GM12878 (cell line): Measurements from ENCODE around the gene ADAM19. TPM values are rescaled to one million over a fixed set of nuclear protein-coding genes. Genes with fewer than 3 reads are reported as not detected.

Experiments
- ATAC-seq: fragments of 200-7000 bp; cut with Tn5 transposase; 3 replicates; pipeline ENCODE4 v1.9.1; 2020; ENCODE audit warnings: mild to moderate bottlenecking, moderate library complexity
- BruUV-seq: library from RNA; stranded (reverse); fragments of 400-500 nt; replicated peaks from 2 replicates; lab custom pipeline; 2021; lab: Mats Ljungman, UMichigan
- CTCF ChIA-PET: fragments of 300-600 bp; sonication (Branson Sonifier 250); formaldehyde crosslinking; extraction: SDS; loops from one replicate; lab custom pipeline; 2021; ENCODE audit warnings: inconsistent platforms; lab: Yijun Ruan, JAX
- POLR2A ChIA-PET: fragments of 350-600 bp; formaldehyde crosslinking; extraction: SDS; loops from one replicate; lab custom pipeline; 2021; ENCODE audit warnings: inconsistent platforms; lab: Charles Lee
- RAD21 ChIA-PET: fragments of 300-600 bp; sonication (Branson Sonifier 250); formaldehyde crosslinking; loops from one replicate; lab custom pipeline; 2023; ENCODE audit warnings: antibody characterized with exemption; ENCODE audit not compliant: unreplicated experiment; lab: Charles Lee
- SMC1A ChIA-PET: fragments of 300-600 bp; sonication (Branson Sonifier 250); formaldehyde crosslinking; loops from one replicate; lab custom pipeline; 2023; ENCODE audit not compliant: unreplicated experiment, uncharacterized antibody; lab: Charles Lee
- DNase-seq: peaks from one replicate; pipeline ENCODE4 v3.0.0-alpha.2; 2011; ENCODE audit warnings: low read depth, low spot score
- FAIRE-seq: peaks from 3 replicates; lab custom pipeline; 2011; peaks lifted over from hg19 to GRCh38; lab: Jason Lieb, UNC
- H2AFZ ChIP-seq: 2 replicates; pipeline ENCODE4 v1.6.0; 2011; ENCODE audit warnings: low read depth, low read length, control low read depth; ENCODE audit not compliant: control insufficient read depth
- H3K27ac ChIP-seq: 2 replicates; pipeline ENCODE4 v1.5.1; 2011; ENCODE audit warnings: control low read depth; ENCODE audit not compliant: control insufficient read depth, insufficient read depth
- H3K27me3 ChIP-seq, 2 experiments: replicated peaks in 1 of 2; 2 replicates each; pipeline versions ENCODE4 v1.6.0 to v1.6.1; 2011; ENCODE audit warnings: low read length in 1 of 2; ENCODE audit not compliant: control insufficient read depth in 2 of 2, insufficient read depth in 2 of 2
- H3K36me3 ChIP-seq, 2 experiments: 2 replicates each; pipeline ENCODE4 v1.5.1; 2011; ENCODE audit warnings: low read length in 1 of 2; ENCODE audit not compliant: control insufficient read depth in 2 of 2, insufficient read depth in 2 of 2
- H3K4me1 ChIP-seq: 2 replicates; pipeline ENCODE4 v1.6.1; 2011; ENCODE audit warnings: mild to moderate bottlenecking, low read length, moderate library complexity, mixed read lengths; ENCODE audit not compliant: control insufficient read depth, insufficient read depth
- H3K4me2 ChIP-seq: 2 replicates; pipeline ENCODE4 v1.6.0; 2011; ENCODE audit warnings: control low read depth; ENCODE audit not compliant: control insufficient read depth, insufficient read depth
- H3K4me3 ChIP-seq: fragments of 200-600 bp; sonication (generic); 2 replicates; pipeline ENCODE4 v1.5.1; 2016
- H3K79me2 ChIP-seq: 2 replicates; pipeline ENCODE4 v1.6.0; 2011; ENCODE audit warnings: low read length; ENCODE audit not compliant: control insufficient read depth, insufficient read depth
- H3K9ac ChIP-seq: 2 replicates; pipeline ENCODE4 v1.8.0; 2011; ENCODE audit warnings: low read length, control low read depth, mixed read lengths; ENCODE audit not compliant: control insufficient read depth, insufficient read depth
- H3K9me3 ChIP-seq: replicated peaks from 3 replicates; pipeline ENCODE4 v1.5.1; 2011; ENCODE audit warnings: mild to moderate bottlenecking, low read length; ENCODE audit not compliant: control insufficient read depth, insufficient read depth
- H4K20me1 ChIP-seq: 2 replicates; pipeline ENCODE4 v1.6.0; 2011; ENCODE audit not compliant: control insufficient read depth, insufficient read depth
- HDAC6 ChIP-seq: fragments of 200-600 bp; sonication (generic); IDR thresholded peaks from one replicate; pipeline ENCODE4 v1.8.0; 2017; ENCODE audit warnings: antibody characterized with exemption; ENCODE audit not compliant: unreplicated experiment
- JUNB ChIP-seq: IDR thresholded peaks from 2 replicates; pipeline ENCODE4 v1.6.1; 2016; ENCODE audit warnings: antibody characterized with exemption, mild to moderate bottlenecking
- LARP7 ChIP-seq: fragments of 450-650 bp; IDR thresholded peaks from 2 replicates; pipeline ENCODE4 v1.6.1; 2017; ENCODE audit warnings: mild to moderate bottlenecking
- NFYB ChIP-seq: IDR thresholded peaks from 2 replicates; pipeline ENCODE4 v1.6.1; 2011; ENCODE audit warnings: low read depth, mild to moderate bottlenecking, low read length, improper control_type of control experiment, moderate library complexity; ENCODE audit not compliant: insufficient read depth
- POU2F2 ChIP-seq: IDR thresholded peaks from 3 replicates; pipeline ENCODE4 v1.6.1; 2011; ENCODE audit warnings: low read depth, mild to moderate bottlenecking, low read length, borderline replicate concordance
- SMARCA5 ChIP-seq: fragments of 450-650 bp; IDR thresholded peaks from 2 replicates; pipeline ENCODE4 v1.6.1; 2017; ENCODE audit warnings: mild to moderate bottlenecking
- TBL1XR1 ChIP-seq: IDR thresholded peaks from 2 replicates; pipeline ENCODE4 v1.6.1; 2012; ENCODE audit warnings: low read depth, low read length, improper control_type of control experiment
- TCF3 ChIP-seq: IDR thresholded peaks from 2 replicates; pipeline ENCODE4 v1.6.1; 2012; ENCODE audit warnings: low read depth, mild to moderate bottlenecking, low read length, borderline replicate concordance; ENCODE audit not compliant: insufficient read depth
- ZNF207 ChIP-seq: fragments of 450-650 bp; IDR thresholded peaks from 2 replicates; pipeline ENCODE4 v1.6.1; 2014; ENCODE audit warnings: antibody characterized with exemption, mild to moderate bottlenecking, borderline replicate concordance
- ZNF622 ChIP-seq: fragments of 450-650 bp; IDR thresholded peaks from 2 replicates; pipeline ENCODE4 v1.6.1; 2017; ENCODE audit warnings: mild to moderate bottlenecking, inconsistent platforms
- WGBS: methylation state at CpG from one replicate; pipeline ENCODE4 v1.1.6; 2016; ENCODE audit warnings: low lambda C conversion rate; ENCODE audit not compliant: insufficient replicate concordance, insufficient coverage; ENCODE audit errors: missing lambda C conversion rate; 5-methylcytosine and 5-hydroxymethylcytosine counted together
- in situ Hi-C: fragments of 300-500 bp; cut with MboI; formaldehyde crosslinking; loops from 9 replicates; pipeline ENCODE4 v1.14.3; 2018; ENCODE audit warnings: mixed read lengths
- intact Hi-C: fragments of 100-400 bp; cut with micrococcal nuclease; formaldehyde crosslinking; loops from one replicate; pipeline ENCODE4 v1.14.2; 2022; ENCODE audit not compliant: unreplicated experiment
- polyA plus RNA-seq, 11 experiments: library from polyadenylated mRNA; depleted of rRNA in 4 of 11; unstranded in 6 of 11; stranded (reverse) in 5 of 11; fragments of >200 nt; fragmentation: Nextera tagmentation in 4 of 11; fragmentation: Illumina TruSeq in 1 of 11; extraction: Ambion mirVana in 4 of 11; extraction: Trizol in 1 of 11; gene quantifications; 1 replicate in 1 of 11; 2 replicates in 10 of 11; pipeline versions ENCODE4 v1.2.1 to v1.2.3, GENCODE V29; 2011 to 2016; ENCODE audit warnings: inconsistent platforms in 2 of 11, missing spikeins in 2 of 11, low read depth in 1 of 11
- total RNA-seq, 4 experiments: library from RNA; depleted of rRNA in 3 of 4; stranded (reverse); fragments of >200 nt in 3 of 4; fragmentation: Illumina TruSeq in 1 of 4; extraction: Trizol in 1 of 4; gene quantifications; 2 replicates each; pipeline versions ENCODE4 v1.2.1 to v1.2.3, GENCODE V29; 2013 to 2021
- TF ChIP-seq, protein P1 (sequence below): fragments of 450-650 bp; IDR thresholded peaks from 2 replicates; pipeline ENCODE4 v1.6.1; 2016; ENCODE audit warnings: mild to moderate bottlenecking
- TF ChIP-seq, protein P2 (sequence below): IDR thresholded peaks from 2 replicates; pipeline ENCODE4 v1.6.1; 2012; ENCODE audit warnings: low read depth, low read length, improper control_type of control experiment
- TF ChIP-seq, protein P3 (sequence below): IDR thresholded peaks from 2 replicates; pipeline ENCODE4 v1.6.1; 2012; ENCODE audit warnings: low read depth, low read length, improper control_type of control experiment
- TF ChIP-seq, protein P4 (sequence below): fragments of 450-650 bp; conservative IDR thresholded peaks from 2 replicates; pipeline ENCODE4 v1.6.1; 2017; ENCODE audit warnings: mild to moderate bottlenecking, moderate library complexity

The ADAM19 gene
- total and polyA plus RNA-seq, 10 of the 15 experiments (the other 5 are each of a cell fraction or from before 2014, with no cell fraction given): 16.0 to 92.8 (median 44.7) TPM

DNA sequence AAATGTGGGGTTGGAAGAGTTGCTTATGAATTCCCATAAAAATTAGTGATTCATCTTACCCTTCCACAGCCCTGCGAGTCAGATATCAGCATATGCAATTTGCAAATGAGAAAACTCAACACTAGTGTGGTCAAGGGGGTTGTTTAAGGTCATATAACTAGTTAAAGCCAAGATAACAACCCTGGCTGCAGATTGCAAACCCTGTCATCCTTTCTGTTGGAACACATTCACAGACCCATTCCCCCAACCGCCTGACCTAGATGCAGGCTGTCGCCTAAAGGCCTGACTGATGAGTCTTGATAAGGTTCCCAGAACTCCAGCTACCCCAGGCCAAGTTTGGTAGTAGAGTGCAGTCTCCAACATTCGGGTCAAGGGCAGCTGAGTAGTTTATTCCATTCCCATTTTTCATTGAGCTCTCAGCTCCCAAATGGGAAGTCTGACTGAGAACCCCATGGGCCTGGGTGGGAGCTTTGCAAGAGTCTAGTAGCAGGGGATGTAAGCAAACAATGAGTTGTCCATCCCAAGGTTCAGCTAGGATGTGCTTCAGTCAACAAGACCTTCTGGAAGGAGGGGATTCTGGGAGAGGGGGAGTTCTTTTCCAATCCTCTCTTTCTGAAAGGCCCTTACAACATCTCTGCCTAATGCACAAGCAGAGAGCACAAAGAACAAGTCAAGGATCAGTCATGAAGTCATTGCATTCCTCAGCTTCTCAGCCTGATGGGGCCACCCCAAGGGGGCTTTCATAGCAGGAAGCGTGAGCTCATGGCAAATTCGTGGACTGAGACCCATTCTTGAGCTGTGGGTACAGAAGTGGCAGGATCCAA, 40.3 kb downstream of the ADAM19 start:
- DNase-seq (no peak), FAIRE-seq (no peak), ATAC-seq (no peak)
- no peak overlapping the region for H3K27ac ChIP-seq
- H4K20me1 ChIP-seq: no peaks in the 10 kb centered on the region
- WGBS: 61% methylated on average over 6 of the region's 6 CpGs
- H3K36me3 ChIP-seq: peaks cover 3 to 15% of the 10 kb centered on the region in 2 experiments; a peak in 3 of 4 replicates
- no peaks in the 10 kb centered on the region for H3K27me3 ChIP-seq
- H3K9ac ChIP-seq: no peak overlapping the region
- intact Hi-C loops (no loop called here), in situ Hi-C loops (no loop called here)
- ChIA-PET CTCF (interaction anchor here (1.8 to 1.9 kb wide), 2 partner anchors 19 to 34 kb away, joined by 3 to 5 read pairs; no protein-coding TSS in a partner anchor), RAD21 (interaction anchor here (0.6 to 0.9 kb wide), 3 partner anchors 15 to 385 kb away, joined by 3 read pairs; no protein-coding TSS in a partner anchor)
- H3K9me3 ChIP-seq: no peaks in the 10 kb centered on the region
- no peak overlapping the region for H3K4me2 ChIP-seq
- no peak overlapping the region for H3K4me3 ChIP-seq
- H3K79me2 ChIP-seq: peaks cover 13% of the 10 kb centered on the region
- TF ChIP-seq, protein P1, sequence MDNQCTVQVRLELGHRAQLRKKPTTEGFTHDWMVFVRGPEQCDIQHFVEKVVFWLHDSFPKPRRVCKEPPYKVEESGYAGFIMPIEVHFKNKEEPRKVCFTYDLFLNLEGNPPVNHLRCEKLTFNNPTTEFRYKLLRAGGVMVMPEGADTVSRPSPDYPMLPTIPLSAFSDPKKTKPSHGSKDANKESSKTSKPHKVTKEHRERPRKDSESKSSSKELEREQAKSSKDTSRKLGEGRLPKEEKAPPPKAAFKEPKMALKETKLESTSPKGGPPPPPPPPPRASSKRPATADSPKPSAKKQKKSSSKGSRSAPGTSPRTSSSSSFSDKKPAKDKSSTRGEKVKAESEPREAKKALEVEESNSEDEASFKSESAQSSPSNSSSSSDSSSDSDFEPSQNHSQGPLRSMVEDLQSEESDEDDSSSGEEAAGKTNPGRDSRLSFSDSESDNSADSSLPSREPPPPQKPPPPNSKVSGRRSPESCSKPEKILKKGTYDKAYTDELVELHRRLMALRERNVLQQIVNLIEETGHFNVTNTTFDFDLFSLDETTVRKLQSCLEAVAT: no peak
- TF ChIP-seq ZNF207 (no peak), TCF3 (no peak), POU2F2 (no peak), SMARCA5 (no peak), TBL1XR1 (no peak), HDAC6 (no peak), NFYB (no peak), ZNF622 (no peak), JUNB (no peak), LARP7 (no peak)
- TF ChIP-seq, protein P2, sequence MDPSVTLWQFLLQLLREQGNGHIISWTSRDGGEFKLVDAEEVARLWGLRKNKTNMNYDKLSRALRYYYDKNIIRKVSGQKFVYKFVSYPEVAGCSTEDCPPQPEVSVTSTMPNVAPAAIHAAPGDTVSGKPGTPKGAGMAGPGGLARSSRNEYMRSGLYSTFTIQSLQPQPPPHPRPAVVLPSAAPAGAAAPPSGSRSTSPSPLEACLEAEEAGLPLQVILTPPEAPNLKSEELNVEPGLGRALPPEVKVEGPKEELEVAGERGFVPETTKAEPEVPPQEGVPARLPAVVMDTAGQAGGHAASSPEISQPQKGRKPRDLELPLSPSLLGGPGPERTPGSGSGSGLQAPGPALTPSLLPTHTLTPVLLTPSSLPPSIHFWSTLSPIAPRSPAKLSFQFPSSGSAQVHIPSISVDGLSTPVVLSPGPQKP: no peak
- TF ChIP-seq, protein P3, sequence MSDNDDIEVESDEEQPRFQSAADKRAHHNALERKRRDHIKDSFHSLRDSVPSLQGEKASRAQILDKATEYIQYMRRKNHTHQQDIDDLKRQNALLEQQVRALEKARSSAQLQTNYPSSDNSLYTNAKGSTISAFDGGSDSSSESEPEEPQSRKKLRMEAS: no peak
- TF ChIP-seq, protein P4, sequence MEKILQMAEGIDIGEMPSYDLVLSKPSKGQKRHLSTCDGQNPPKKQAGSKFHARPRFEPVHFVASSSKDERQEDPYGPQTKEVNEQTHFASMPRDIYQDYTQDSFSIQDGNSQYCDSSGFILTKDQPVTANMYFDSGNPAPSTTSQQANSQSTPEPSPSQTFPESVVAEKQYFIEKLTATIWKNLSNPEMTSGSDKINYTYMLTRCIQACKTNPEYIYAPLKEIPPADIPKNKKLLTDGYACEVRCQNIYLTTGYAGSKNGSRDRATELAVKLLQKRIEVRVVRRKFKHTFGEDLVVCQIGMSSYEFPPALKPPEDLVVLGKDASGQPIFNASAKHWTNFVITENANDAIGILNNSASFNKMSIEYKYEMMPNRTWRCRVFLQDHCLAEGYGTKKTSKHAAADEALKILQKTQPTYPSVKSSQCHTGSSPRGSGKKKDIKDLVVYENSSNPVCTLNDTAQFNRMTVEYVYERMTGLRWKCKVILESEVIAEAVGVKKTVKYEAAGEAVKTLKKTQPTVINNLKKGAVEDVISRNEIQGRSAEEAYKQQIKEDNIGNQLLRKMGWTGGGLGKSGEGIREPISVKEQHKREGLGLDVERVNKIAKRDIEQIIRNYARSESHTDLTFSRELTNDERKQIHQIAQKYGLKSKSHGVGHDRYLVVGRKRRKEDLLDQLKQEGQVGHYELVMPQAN: no peak
- TF ChIP-seq, all 136 proteins: peak for 0
- ChIA-PET POLR2A (interaction anchor here (1.3 to 1.8 kb wide), 2 partner anchors 10 to 17 kb away, joined by 3 to 4 read pairs; no protein-coding TSS in a partner anchor), SMC1A (interaction anchor here (0.6 to 2.7 kb wide), 8 partner anchors 10 to 23 kb away, joined by 3 to 12 read pairs (median 4); no protein-coding TSS in a partner anchor)
- Histone ChIP-seq H3K4me1 (peaks cover 21% of the 10 kb centered on the region), H2AFZ (no peak overlapping the region)
- BruUV-seq: no TSS peak
